HG02970 (cell line): ENCODE results near the gene KIF17.
A peak's percentile ranks its signal among the peaks of the same experiment; 100 is the strongest.

Experiments
- ATAC-seq: cut with Tn5 transposase; IDR thresholded peaks from one replicate; pipeline ENCODE4 v1.9.1; 2021; ENCODE audit warnings: mild to moderate bottlenecking, moderate library complexity, moderate number of reproducible peaks; ENCODE audit not compliant: unreplicated experiment, low FRiP score

The KIF17 gene

DNA sequence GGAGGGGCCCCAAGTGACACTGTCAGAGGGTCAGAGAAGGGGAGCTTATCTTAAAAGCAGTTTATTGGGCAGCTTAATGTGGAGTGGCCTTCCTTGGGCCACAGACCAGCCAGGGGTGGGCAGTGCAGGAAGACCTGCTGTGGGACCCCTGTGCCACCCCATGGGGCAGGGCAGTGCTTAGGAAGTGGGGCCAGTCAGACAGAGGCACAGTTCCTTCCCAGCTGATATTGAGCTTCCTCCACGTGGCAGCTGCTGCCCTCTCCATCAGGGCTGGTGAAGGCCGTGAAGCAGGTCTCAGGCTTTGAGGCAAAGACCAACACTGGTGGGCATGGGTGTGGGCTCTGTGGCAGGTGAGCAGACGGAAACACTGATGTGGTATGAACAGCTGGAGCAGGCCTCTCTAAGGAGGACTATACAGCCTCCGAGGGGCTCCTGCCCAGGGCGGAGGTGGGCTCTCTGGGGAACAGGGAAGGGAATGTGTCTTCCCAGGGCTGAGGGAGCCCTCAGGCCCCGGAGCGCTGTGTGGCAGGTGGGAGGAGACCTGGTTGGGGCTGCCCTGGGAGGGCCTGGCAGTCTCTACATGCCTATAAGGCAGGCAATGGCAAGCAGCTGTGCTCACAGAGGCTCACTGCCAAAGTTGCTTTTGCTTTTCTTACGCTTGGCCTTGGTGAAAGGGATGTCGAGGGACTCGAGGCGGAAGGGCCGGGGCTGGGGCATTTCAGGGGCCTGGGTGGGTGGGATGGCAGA lies 53.7 kb downstream of the KIF17 start:
- no peak for ATAC-seq

DNA sequence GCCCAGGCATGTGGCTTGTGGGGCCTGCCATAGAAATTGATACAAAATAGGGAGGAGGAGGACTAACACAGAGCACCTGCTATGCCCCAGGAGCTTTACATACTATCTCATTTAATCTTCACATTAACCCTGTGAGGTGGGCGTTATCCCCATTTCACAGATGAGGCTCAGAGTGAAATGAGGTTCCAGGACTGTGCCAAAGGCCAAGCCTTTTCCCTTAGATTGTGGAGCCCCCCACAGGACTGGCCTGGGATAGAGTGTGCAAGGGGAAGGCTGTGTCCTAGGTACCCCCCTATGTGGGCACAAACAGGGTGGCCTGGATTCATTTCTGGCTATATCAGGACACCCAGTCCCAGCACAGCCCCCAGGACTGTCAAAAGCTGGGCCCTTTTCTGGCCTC lies 54.4 kb downstream of the KIF17 start:
- ATAC-seq: no peak

DNA sequence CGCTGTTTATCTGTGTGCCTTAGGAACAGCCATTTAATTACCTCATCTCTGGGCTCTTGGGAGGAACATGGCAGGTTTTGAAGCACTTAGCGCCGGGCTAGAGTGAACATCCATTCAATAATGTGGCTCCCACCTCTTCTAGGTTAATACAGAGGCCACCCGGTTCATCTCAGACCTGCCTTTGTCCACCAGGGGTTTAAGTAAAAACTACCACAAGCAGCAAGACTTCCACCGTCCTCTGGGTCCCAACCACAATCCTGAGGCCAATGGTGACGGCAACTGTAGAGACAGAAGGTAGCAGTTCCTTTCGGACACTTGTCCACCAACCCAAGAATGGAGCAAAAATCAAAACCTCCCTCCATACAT lies 55.7 kb downstream of the KIF17 start:
- ATAC-seq: no peak

DNA sequence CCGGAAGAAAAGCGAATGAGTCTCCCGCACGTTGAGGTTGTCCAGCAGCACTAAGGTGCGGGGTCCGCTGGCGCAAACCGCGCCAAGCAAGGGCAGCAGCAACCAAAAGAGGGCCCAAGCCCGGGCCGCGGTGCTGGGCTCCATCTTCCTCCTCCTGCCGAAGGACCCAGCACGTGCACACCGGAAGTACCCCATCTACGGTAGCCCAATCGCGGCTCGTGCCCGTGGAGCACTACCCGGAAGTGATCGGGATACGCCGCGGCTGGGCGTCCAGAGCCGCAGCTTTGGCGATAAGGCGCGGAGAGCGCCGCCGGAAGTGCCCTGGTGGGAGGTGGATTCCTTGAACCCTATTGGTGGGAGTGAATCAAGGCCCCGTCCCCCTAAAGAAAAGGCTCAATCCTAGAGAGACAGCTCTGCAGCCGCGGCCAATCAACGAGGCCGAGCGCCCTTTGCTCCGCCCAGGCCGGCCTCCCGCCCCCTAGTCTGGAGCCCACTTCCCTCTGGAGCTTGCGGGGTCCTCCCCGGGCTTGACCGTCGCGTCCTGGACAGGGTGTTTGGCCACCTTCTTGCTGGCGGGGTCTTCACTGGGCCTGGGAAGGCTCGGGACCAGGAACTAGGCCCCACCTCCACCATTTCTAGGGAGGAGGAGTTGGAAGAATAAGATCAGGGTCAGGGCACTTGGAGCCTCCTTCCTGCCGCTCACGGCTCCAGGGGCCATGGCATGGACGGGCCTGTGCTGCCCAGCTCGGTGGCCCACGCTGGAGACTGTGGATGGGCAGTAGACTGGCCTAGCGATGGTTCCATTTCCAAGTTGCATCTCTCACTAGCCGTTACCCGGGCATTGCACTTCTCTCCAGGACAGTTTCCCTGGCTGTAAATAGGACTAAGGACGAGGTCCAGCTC lies 56.3 kb downstream of the KIF17 start, which contains the start of gene DDOST:
DDOST (minus strand) TSS at position 163 of the 903 bp plus-strand sequence; CDS start at position 144, 19 bp downstream.
- ATAC-seq: peak; percentile 96

DNA sequence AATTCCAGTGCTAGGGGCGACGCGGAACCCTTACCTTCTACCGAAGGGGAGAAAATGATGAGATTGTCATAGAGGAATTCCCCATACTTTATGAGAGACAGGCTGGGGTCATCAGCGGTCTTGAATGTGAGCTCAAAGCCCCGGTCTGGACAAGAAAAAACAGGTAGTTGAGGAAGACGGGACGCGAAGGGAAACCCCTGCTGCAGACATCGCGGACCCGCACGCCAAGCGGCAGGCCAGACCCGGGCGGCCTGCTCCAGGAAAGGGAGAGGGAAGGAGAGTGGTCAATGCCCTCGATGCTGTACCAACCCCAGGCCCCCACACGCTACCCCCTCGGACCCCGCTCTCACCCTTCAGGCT lies 57.0 kb downstream of the KIF17 start:
- peak; percentile 6 for ATAC-seq

DNA sequence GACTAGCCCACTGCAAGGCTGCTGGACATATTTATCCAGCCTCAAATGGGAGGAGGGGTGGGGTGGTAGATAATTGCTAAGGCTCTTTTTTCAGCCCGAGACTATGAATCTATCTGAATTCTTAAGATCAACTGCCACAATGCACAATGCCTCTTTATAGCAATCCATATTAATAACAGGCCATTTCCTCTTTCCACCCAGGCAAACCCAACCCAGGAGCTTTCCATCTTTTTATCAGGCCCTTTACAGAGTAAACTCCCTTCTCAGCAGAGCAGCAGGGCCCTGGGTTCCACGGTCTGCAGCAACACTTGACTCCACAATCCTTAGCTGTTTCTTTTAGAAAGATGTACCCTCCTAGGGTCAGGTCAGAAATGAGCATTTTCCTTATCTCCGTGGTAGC lies 57.4 kb downstream of the KIF17 start:
- ATAC-seq: no peak

DNA sequence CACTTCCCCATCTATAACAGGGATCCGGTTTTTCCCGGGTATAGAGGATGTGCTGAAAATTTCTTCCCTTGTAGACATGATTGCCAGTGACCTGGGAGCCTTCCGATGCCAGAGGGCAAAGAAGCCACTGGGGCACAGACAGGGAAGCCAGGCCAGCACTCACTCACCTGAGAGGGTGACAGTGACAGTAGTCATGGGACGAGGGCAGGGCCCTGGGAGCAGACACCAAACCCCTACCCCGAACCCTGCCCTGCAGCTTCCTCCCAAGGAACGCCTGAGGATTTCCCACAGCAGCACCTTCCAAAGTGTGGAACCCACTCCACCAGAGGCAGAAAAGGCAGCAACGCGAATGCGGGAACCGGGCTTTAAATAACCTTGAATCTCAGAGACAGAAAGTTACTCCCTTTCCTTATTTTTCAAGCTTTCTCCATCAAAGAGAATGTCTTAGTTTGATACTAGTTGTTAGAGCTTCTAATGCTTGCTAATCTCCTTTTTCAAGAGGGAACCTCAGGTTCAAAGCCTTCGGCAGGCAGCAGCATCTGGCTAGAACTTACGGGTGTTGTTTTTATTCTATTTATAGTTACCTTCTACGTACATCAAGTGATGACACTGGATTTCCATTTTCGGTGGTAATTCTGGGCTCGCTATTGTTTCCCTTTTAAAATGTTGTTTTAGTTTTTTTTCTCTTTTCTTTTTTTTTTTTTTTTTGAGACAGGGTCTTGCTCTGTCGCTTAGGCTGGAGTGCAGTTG lies 59.5 kb downstream of the KIF17 start:
- no peak for ATAC-seq

DNA sequence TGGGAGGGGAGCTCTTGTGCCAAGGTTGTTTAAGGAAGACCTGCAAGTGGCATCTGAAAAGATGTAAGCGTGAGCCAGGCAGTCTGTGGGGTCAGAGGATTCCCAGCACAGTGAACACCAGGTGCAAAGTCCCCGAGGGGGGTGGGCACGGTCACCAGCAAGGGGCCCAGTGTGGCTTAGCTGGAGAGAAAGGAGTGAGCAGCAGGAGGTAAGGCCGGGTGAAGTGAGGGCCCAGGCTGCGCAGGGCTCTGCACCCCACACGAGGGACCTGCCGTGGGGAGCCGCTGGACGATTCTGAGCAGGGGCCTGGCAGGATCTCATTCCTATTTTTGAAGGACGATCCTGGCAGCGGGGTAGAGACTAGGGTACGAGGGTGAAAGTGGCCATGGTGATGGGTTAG lies 60.8 kb downstream of the KIF17 start:
- ATAC-seq: no peak

DNA sequence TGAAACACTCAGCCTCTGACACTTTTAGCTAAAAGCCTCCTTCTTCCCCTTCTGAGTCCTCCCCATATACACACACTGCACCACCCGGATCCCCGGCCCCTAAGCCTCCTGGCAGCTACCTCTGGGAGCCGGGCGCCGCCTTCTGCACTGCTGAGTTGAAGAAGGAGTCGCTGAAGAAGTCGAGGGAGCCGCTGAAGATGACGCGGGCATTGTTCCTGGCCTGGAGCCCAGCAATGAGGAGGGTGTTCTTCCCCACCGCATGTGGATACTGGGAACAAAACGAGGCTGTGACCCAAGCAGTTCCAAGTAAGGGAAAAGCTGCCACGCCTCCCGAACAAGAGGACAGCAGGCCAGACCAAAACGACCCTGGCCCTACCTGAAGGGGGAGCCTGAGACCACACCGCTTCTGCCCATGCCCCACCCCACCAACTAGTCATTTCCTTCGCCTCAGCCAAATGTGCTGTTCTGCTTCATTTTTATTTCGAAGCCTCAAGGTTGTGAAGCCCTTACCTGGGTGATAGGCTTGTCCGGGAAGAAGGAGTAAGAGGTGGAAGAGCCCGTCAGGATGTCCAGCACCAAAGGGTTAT lies 63.6 kb downstream of the KIF17 start:
- no peak for ATAC-seq

DNA sequence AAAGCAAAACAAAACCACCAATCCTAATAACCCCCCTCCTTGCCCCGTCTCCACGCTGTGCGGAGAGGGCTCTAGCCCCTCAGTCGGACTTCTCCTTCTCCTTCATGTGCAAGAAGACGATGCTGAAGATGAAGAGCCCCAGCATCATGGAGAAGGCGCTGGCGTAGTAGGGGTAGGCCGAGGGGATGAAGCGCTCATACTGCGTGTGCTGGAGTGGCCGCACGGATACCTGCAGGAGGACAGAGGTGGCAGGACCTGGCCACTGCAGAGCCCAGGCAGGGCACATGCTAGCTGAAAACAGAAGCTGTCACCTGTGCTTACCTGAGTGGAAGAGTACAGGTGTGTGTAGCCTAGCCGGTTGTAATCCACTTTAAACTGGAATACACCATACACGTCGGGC lies 65.5 kb downstream of the KIF17 start:
- no peak for ATAC-seq

DNA sequence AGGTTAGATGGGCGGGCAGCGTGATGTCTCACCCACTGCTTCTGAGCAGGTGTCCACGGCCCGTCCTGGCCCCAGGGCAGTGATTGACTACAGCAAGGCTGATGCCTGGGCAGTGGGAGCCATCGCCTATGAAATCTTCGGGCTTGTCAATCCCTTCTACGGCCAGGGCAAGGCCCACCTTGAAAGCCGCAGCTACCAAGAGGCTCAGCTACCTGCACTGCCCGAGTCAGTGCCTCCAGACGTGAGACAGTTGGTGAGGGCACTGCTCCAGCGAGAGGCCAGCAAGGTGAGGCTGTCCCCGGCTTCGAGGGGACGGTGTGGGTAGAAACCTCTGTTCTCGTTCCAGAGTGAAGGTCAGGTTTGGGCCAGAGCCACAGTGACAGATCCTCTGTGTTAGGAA lies 68.9 kb downstream of the KIF17 start:
- no peak for ATAC-seq

DNA sequence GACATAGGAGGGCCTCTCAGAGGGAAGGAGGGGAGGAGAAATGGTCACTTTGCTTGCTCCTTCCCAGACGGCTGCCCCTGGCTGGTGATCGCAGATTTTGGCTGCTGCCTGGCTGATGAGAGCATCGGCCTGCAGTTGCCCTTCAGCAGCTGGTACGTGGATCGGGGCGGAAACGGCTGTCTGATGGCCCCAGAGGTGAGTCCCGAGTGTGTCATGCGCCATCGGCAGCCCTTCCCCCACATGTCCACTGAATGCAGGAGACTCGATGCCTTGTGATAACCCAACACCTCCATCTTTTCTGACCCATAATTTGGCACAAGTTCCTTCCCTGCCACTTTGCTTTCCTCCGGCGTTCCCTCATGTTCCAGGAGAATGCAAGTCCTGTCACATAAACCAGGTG lies 69.4 kb downstream of the KIF17 start:
- no peak for ATAC-seq

DNA sequence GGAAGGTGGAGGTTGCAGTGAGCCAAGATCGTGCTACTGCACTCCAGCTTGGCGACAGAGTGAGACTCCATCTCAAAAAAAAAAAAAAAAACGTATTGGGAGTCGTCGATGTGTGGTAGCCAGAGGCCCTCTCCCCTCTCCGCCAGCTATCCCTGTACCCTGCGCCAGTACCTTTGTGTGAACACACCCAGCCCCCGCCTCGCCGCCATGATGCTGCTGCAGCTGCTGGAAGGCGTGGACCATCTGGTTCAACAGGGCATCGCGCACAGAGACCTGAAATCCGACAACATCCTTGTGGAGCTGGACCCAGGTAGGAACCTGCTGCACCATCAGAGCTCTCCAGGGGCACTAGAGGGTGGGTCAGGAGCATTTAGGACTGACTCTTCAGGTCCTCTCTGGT lies 72.4 kb downstream of the KIF17 start:
- no peak for ATAC-seq

DNA sequence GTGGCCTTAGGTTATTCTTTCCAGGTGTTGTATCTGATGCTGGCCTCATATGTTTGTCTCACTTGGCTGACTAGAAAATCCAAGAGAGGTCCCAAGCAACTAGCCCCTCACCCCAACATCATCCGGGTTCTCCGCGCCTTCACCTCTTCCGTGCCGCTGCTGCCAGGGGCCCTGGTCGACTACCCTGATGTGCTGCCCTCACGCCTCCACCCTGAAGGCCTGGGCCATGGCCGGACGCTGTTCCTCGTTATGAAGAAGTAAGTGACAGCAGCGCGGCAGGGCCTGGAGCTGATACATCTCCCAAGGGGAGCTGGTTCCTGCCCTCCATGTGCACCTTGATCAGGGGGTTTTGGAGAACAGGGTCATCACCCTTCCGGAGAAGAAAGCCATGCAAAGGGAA lies 73.4 kb downstream of the KIF17 start:
- ATAC-seq: no peak

DNA sequence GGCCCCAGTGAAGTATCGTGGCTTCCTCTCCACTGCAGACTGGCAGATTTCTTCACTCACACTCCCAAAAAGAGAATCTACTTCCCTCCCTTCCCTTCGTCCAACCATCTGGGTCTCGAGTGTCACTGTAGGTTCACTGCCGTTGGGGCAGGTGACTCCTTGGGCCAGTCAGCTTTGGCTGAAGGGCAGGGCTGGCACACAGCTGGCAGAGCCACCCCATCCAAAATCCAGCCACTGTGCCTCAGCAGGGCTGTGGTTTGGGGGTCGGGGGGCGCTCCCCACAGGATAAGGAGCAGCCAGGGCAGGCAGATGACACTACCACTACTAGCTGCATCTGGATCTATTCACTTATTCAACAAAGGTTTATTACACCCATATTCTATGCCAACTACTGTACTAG lies 74.7 kb downstream of the KIF17 start:
- no peak for ATAC-seq

DNA sequence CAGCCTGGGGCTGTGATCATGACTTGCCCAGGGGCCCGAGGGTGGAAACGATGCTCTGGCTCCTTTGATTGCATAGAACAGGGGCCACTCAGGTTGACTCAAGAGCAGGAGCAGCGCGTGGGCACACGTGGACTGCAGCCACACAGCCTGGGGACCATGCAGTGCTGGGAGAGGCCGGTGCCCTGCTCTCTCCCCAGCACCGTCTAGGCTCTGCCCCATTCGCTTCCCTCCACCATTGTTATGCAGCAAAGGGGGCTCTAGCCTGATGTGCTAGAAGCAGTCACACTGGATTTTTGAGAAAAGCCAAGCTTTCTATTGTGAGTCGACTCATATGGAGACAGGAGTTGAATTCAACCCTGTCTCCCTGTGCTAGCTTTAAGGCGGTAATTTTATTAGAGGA lies 75.8 kb downstream of the KIF17 start:
- ATAC-seq: no peak

DNA sequence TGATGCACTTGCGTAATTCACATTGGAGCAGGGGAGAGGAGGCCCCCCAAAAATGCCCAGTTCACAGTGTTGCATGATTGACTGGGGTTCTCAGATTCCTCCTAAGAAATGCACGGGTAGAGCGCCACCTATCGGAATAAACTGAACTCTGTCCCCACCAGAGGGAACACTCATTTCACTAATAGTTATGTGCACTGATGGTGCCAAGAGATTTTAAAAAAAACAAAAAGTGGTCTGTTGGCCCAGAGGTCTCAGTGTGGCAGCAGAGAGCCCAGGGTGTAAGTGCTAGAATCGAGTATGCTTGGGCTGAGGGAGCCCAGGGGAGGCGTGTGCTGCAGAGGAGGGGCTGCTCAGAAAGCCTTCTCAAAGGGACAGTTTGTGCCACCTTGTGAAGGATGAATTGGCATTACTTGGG lies 77.6 kb downstream of the KIF17 start:
- ATAC-seq: no peak

DNA sequence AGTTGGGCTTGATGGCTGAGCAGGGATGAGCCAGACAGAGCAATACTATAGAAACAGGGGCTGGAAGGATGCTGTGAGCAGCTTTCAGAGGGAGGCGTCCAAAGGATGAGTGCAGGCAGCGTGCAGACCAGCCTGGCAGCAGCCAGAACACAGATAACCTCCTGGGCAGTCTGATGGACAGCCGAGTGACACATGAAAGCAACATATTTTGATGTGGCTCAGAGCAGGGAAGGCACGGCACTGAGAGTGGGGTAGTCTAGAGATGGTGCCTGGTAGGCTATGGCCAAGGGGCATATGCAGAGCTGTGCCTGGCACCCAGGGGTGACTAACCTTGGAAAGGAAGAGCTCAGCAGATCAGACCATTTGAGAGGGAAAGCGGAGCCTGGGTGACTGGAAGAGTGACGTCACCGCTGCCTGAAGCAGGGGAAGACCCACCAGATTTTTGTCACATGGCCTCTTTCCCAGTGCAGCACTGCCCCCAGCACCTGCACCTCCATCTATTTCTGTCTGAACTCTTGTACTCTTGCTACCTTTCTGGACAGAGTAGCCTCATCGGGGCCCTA lies 80.9 kb downstream of the KIF17 start:
- ATAC-seq: no peak

DNA sequence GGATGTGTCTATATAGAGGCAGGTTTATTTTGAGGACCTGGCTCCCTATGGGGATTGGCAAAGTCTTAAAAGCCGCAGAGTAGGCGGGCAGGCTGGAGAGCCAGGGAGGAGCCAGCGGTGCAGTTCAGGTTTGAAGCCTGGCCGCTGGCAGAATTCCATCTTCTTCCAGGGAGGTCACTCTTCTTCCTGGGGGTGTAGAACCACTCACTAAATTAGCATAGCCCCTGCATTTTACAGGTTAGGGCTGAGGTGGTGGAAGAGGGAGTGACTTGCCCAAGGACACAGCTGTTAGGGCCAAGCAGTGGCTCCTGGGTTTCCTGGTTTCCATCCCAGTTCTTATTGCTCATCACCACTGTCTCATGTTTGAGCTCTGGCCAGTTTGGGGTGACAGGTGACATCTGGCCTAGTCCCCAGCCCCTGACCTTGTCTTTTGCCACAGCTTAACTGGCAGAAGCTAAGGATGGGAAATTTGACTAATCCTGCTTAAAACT lies 83.2 kb downstream of the KIF17 start:
- ATAC-seq: no peak

DNA sequence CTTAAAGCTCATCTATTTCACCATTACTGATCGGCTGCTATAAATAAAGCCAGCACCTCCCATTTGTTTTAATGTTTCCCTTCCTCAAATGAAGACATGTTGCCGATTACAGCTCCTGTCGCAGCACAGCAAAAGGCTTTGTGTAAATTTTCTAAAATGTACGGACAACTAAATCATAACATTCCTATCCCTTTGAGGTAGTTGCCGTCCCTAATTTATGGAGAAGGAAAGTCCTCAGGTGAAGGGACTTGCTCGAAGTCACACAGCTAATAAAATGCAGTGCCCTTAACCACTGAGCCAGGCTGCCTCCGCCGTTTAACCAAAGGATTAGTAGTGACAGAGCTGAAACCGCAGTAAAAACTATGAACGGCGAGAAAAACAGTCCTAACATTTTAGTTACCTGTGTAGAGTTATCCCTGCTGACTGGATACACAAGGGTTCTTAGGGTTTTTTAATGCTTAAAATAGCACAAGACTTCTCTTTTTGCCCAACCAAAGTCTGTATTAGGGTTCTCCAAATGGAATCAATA lies 83.7 kb downstream of the KIF17 start:
- ATAC-seq: no peak
